ENCODE data around the gene PFKM. TPM values are rescaled to one million over a fixed set of nuclear protein-coding genes. Genes with fewer than 3 reads are reported as not detected.

PFKM gene
- total and polyA plus RNA-seq, 2 donors: 46.6 to 70.8 TPM

GRCh38 chr12:48176417-48176751, 57.2 kb downstream of the PFKM start:
- H3K27ac ChIP-seq (ENCODE audit: low read depth): no peak overlapping the region
- no peaks in the 10 kb centered on the region for H3K4me1 ChIP-seq (ENCODE audit: insufficient read depth)
- H3K4me3 ChIP-seq (ENCODE audit: low read depth, low read length): no peak overlapping the region
- DNase-seq (ENCODE audit: extremely low spot score): no peak
- no peaks in the 10 kb centered on the region for H3K36me3 ChIP-seq (ENCODE audit: insufficient read depth)

DNA sequence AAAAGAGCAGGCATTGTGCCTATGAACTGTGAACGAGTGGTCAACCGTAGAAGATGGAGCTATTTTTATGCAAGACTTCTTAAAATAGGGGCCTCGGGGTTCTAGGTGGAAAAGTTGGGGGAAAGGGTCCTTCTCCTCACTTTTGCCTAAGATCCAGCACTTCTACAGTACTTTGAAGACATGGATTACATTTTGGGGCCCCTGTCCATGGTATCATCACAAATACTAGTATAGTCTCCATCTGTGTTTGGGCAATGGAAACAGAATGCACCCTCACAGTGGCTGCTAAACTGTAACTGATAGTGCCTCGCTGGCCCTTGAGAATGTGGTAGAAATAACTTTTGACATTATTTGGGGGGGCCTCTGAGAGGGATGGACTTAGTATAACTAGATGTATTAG, 58.8 kb downstream of the PFKM start:
- H3K27ac ChIP-seq (ENCODE audit: low read depth): no peak overlapping the region
- DNase-seq (ENCODE audit: extremely low spot score): no peak
- WGBS: 72% methylated on average over 4 of the region's 4 CpGs

DNA sequence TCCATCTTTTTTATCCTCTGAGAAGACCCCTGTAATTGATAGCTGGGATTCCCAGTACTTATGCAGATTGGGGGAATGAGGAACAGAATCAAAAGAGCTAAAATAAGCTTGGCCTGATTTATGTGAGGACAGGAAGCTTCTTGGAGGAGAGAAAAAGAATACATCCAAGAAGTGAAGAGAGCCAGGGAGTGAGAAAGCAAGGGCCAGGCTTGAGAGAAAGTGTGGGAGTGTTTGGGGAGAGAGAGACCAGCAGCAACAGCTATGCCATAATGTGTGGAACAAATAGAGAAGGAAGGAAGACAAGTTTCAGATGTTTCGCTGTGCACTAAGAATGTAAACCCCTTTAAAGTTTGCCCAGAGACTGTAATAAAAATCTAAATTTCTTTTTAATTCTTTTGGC, 60.3 kb downstream of the PFKM start:
- DNase-seq (ENCODE audit: extremely low spot score): no peak
- Histone ChIP-seq H3K4me3 (ENCODE audit: low read depth, low read length) (no peak overlapping the region), H3K36me3 (ENCODE audit: insufficient read depth) (no peaks in the 10 kb centered on the region), H3K4me1 (ENCODE audit: insufficient read depth) (no peaks in the 10 kb centered on the region), H3K27ac (ENCODE audit: low read depth) (no peak overlapping the region)
- 87% methylated on average over 1 of the region's 1 CpG for WGBS

More for the DNA sequence above, 58.8 kb downstream of the PFKM start:
- Histone ChIP-seq H3K36me3 (ENCODE audit: insufficient read depth) (no peaks in the 10 kb centered on the region), H3K4me3 (ENCODE audit: low read depth, low read length) (no peak overlapping the region), H3K4me1 (ENCODE audit: insufficient read depth) (no peaks in the 10 kb centered on the region)

DNA sequence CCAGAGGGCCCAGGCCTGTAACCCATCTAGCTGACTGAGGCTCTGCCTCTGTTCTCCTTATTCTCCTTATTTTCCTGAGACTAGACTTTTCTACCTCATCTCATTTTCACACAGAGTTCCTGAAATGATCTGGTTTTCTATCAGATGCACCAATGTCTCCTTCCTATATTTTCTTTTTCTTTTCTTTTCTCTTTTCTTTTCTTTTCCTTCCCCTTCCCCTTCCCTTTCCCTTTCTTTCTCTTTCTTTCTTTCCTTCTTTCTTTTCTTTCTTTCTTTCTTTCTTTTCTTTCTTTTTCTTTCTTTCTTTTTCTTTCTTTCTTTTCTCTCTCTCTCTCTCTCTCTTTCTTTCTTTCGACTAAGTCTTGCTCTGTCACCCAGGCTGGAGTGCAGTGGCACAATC, 61.3 kb downstream of the PFKM start:
- Histone ChIP-seq H3K4me3 (ENCODE audit: low read depth, low read length) (no peak overlapping the region), H3K4me1 (ENCODE audit: insufficient read depth) (no peaks in the 10 kb centered on the region), H3K36me3 (ENCODE audit: insufficient read depth) (no peaks in the 10 kb centered on the region), H3K27ac (ENCODE audit: low read depth) (no peak overlapping the region)
- 90% methylated on average over 1 of the region's 1 CpG for WGBS
- DNase-seq (ENCODE audit: extremely low spot score): no peak

- Histone ChIP-seq H3K27ac (ENCODE audit: low read depth) (no peak overlapping the region), H3K4me1 (ENCODE audit: insufficient read depth) (no peaks in the 10 kb centered on the region), H3K4me3 (ENCODE audit: low read depth, low read length) (no peak overlapping the region), H3K36me3 (ENCODE audit: insufficient read depth) (no peaks in the 10 kb centered on the region)
- no peak for DNase-seq (ENCODE audit: extremely low spot score)
- 92% methylated on average over 2 of the region's 2 CpGs for WGBS
Measured at GRCh38 chr12:48180857-48181495, 61.8 kb downstream of the PFKM start.

DNA sequence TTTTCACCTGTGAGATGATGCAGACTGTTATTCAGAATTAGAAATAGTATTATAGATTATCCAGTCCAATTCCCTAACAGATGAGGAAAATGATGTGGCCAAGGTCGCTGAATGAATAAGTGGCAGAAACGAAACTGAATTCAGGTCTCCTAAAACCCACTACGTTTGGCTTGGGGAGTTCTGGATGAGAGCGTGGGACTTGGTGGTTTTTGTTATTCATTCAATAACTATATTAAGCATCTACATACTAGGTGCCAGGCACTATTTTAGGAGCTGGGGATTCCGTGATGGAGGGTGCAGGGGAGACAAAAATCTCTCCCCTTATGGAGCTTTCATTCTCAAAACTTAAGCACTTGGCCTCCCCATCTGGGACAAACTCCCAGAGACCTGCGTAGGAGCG, 63.5 kb downstream of the PFKM start:
- WGBS: 11% methylated on average over 7 of the region's 7 CpGs
- Histone ChIP-seq H3K36me3 (ENCODE audit: insufficient read depth) (no peaks in the 10 kb centered on the region), H3K4me1 (ENCODE audit: insufficient read depth) (no peaks in the 10 kb centered on the region), H3K4me3 (ENCODE audit: low read depth, low read length) (peak overlapping the region; percentile 64), H3K27ac (ENCODE audit: low read depth) (no peak overlapping the region)
- DNase-seq (ENCODE audit: extremely low spot score): no peak

- Histone ChIP-seq H3K36me3 (ENCODE audit: insufficient read depth) (no peaks in the 10 kb centered on the region), H3K4me1 (ENCODE audit: insufficient read depth) (no peaks in the 10 kb centered on the region), H3K4me3 (ENCODE audit: low read depth, low read length) (peak within 1 kb of the TSS; percentile 64), H3K27ac (ENCODE audit: low read depth) (no peak within 1 kb of the TSS)
- under 1% methylated on average over 61 of the region's 61 CpGs for WGBS
- DNase-seq (ENCODE audit: extremely low spot score): no peak
Measured at GRCh38 chr12:48183091-48183875, 64.1 kb downstream of the PFKM start, which contains the start of gene CCDC184. Gene CCDC184, plus strand, starts transcription at chr12:48183644. Its CDS starts 479 bp downstream, at chr12:48184123.

DNA sequence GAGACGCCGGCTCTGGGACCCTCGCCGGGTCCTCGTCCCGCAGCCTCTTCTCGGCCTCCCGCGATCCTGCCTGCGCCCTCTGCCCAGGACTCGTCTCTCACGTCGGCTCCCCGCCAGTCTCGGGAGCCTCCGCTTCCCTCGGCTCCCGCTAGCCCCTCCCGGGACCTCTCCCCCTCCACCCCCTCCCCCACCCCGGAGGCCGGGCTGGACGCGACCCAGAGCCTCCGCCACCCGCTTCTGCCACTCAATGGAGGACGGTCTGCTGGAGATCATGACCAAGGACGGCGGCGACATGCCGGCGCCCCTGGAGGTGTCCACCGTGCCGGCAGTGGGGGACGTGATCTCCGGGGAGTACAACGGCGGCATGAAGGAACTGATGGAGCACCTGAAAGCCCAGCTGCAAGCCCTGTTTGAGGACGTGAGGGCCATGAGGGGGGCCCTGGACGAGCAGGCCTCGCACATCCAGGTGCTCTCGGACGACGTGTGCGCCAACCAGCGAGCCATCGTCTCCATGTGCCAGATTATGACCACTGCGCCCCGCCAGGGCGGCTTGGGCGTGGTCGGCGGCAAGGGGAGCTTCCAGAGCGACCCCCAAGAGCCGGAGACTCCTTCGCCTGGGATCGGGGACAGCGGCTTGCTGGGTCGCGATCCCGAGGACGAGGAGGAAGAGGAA, 64.8 kb downstream of the PFKM start:
- no peaks in the 10 kb centered on the region for H3K4me1 ChIP-seq (ENCODE audit: insufficient read depth)
- under 1% methylated on average over 61 of the region's 61 CpGs for whole genome bisulfite sequencing
- peak overlapping the region; percentile 64 for H3K4me3 ChIP-seq (ENCODE audit: low read depth, low read length)
- H3K27ac ChIP-seq (ENCODE audit: low read depth): no peak overlapping the region
- no peak for DNase-seq (ENCODE audit: extremely low spot score)
- no peaks in the 10 kb centered on the region for H3K36me3 ChIP-seq (ENCODE audit: insufficient read depth)

- DNase-seq (ENCODE audit: extremely low spot score): no peak
- H3K36me3 ChIP-seq (ENCODE audit: insufficient read depth): no peaks in the 10 kb centered on the region
- 4% methylated on average over 20 of the region's 20 CpGs for WGBS
- H3K4me1 ChIP-seq (ENCODE audit: insufficient read depth): no peaks in the 10 kb centered on the region
- peak overlapping the region; percentile 64 for H3K4me3 ChIP-seq (ENCODE audit: low read depth, low read length)
- H3K27ac ChIP-seq (ENCODE audit: low read depth): no peak overlapping the region
Measured at GRCh38 chr12:48184549-48184922, 65.4 kb downstream of the PFKM start.

- no peaks in the 10 kb centered on the region for H3K36me3 ChIP-seq (ENCODE audit: insufficient read depth)
- WGBS: 71% methylated on average over 10 of the region's 10 CpGs
- no peak for DNase-seq (ENCODE audit: extremely low spot score)
- peak overlapping the region; percentile 64 for H3K4me3 ChIP-seq (ENCODE audit: low read depth, low read length)
- no peaks in the 10 kb centered on the region for H3K4me1 ChIP-seq (ENCODE audit: insufficient read depth)
- H3K27ac ChIP-seq (ENCODE audit: low read depth): peak overlapping the region; percentile 15
Measured at GRCh38 chr12:48185181-48185919, 66.2 kb downstream of the PFKM start.

DNA sequence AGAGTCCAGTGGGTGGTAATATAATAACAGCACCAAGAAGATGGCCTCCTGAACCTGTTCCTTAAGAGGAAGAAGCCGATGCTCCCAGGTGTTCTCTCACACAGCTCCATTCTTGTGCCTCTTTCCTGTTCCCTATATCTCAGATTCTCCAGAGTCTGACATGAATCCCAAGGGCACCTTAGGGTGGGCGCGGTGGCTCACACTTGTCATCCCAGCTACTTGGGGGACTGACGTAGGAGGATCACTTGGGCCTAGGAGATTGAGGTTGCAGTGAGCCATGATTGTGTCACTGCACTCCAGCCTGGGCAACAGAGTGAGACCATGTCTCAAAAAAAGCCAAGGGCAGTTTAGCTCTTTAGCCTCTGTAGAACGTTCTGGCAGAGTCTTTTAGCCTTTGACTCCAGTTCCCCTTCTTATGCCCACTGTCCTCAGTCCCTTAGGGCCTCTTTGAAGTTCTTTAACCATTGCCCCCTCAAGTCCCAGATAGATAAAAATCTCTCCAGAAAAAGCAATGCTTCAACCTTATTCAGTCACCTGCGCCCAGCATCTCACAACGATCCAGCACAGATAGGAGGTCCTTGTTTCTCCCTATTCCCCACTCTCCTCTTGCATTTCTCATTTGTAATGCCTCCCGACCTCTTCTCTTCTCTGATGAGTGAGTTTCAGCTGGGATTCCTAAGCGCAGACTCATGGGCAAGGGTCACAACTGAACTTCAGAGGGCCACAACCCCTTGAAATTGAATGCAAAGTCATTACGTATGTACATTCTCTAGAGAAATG, 68.9 kb downstream of the PFKM start:
- no peaks in the 10 kb centered on the region for H3K36me3 ChIP-seq (ENCODE audit: insufficient read depth)
- no peaks in the 10 kb centered on the region for H3K4me1 ChIP-seq (ENCODE audit: insufficient read depth)
- no peak overlapping the region for H3K27ac ChIP-seq (ENCODE audit: low read depth)
- no peak overlapping the region for H3K4me3 ChIP-seq (ENCODE audit: low read depth, low read length)
- no peak for DNase-seq (ENCODE audit: extremely low spot score)
- WGBS: 86% methylated on average over 10 of the region's 10 CpGs

- no peaks in the 10 kb centered on the region for H3K4me1 ChIP-seq (ENCODE audit: insufficient read depth)
- DNase-seq (ENCODE audit: extremely low spot score): no peak
- no peak overlapping the region for H3K27ac ChIP-seq (ENCODE audit: low read depth)
- H3K4me3 ChIP-seq (ENCODE audit: low read depth, low read length): no peak overlapping the region
- no peaks in the 10 kb centered on the region for H3K36me3 ChIP-seq (ENCODE audit: insufficient read depth)
- 39% methylated on average over 6 of the region's 6 CpGs for WGBS
Measured at GRCh38 chr12:48189331-48190125, 70.4 kb downstream of the PFKM start.

All from urinary bladder (tissue), 4 donors.